HG03439 (cell line): ENCODE results near the gene VPS52.
A peak's percentile ranks its signal among the peaks of the same experiment; 100 is the strongest.

ENCODE experiments used
- ATAC-seq: cut with Tn5 transposase; IDR thresholded peaks from one replicate; pipeline ENCODE4 v1.9.1; 2021; ENCODE audit warnings: mild to moderate bottlenecking, moderate library complexity; ENCODE audit not compliant: unreplicated experiment

VPS52 gene

DNA sequence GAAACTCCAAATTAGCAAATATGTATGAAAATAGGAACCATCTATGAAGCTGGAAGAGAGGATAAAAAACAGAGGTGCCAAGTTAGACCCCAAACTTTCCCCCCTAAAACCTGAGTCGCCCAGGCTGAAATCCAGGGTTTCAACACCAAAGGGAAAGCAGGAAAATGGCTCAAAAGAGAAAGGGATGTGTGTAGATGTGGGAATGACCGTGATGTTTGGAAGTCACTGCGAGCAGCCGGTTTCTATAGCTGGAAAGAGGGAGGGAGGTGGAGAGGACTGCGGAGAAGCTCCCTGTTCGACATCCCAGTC lies 58.9 kb downstream of the VPS52 start:
- ATAC-seq: no peak

DNA sequence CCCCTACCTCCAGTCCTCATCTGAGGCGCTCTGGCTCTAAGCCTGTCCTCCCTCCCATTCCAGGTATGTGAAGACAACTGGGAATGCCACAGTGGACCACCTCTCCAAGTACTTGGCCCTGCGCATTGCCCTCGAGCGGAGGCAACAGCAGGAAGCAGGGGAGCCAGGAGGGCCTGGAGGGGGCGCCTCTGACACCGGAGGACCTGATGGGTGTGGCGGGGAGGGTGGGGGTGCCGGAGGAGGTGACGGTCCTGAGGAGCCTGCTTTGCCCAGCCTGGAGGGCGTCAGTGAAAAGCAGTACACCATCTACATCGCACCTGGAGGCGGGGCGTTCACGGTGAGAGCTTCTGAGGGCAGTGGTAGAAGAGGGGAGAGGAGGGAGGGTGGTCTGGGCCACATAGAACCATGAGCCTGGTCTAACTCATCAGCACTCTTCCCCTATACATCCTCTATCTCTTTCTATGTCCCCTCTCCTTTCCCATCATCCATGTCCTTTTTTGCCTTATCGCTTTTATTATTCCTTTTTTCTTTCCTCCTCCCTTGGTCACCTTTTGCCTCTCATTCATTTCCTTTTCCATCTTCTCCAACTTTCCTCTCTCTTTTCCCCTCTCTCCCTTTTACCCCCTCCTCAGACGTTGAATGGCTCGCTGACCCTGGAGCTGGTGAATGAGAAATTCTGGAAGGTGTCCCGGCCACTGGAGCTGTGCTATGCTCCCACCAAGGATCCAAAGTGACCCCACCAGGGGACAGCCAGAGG lies 59.8 kb downstream of the VPS52 start:
- no peak for ATAC-seq

DNA sequence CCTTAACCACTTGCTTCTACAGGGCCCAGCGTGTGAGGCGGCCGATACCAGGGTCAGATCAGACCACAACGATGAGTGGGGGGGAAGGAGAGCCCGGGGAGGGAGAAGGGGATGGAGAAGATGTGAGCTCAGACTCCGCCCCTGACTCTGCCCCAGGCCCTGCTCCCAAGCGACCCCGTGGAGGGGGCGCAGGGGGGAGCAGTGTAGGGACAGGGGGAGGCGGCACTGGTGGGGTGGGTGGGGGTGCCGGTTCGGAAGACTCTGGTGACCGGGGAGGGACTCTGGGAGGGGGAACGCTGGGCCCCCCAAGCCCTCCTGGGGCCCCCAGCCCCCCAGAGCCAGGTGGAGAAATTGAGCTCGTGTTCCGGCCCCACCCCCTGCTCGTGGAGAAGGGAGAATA lies 60.5 kb downstream of the VPS52 start:
- ATAC-seq: no peak

DNA sequence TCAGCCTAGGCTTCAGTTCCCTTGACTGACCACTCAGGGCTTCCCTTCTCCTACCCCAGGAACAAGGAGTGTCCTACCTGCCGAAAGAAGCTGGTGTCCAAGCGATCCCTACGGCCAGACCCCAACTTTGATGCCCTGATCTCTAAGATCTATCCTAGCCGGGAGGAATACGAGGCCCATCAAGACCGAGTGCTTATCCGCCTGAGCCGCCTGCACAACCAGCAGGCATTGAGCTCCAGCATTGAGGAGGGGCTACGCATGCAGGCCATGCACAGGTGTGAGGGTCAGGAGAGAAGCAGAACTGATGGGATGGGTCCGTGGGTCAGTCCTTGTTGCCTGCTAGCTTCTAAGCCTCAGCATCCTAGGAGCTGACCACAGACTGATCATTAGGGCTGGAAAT lies 61.8 kb downstream of the VPS52 start:
- ATAC-seq: no peak

DNA sequence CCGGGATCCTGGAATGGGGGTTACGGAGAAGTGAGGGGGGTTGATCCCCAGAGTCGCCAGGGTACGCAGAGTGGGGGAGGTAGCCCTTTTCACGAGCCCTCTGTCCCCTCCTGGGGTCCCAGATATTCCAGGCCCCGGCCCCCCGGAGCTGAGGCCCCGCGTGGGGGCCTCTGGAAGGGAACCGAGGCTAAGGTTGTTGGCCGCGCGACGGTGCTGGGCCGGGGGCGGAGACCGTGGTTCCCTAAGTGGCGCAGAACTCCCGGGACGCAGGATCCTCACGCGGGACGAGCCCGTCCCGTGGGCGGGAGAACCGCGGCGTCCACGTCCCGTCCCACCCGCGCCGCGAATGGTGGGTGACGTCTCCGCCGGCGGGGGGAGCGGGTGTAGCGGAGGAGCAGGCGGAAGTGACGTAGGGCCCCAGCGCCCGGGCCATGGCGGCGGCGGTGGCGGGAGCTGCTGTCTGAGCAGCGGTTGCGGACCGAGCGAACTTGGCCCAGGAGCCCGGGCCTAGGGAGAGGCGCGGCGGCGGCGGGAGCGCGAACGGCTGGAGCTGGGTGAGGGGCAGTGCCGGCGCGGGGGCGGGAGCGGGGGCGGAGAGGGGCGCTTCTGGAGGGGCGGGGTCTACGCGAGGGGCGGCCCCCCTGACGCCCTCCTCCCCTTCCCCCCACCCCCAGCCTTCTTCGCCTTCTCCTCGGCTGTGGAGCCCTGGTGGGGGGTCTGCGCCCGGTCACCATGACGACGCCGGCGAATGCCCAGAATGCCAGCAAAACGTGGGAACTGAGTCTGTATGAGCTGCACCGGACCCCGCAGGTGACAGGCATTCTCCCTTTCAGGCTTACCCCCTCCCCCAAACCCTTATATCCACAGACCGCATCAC lies 63.3 kb downstream of the VPS52 start, which contains the start of gene RING1:
TSS of gene RING1 (plus strand) at position 410 of the 877 bp plus-strand sequence. CDS start at position 733, 323 bp downstream.
- no peak for ATAC-seq

GRCh38 chr6:33207552-33208090 lies 64.1 kb downstream of the VPS52 start:
- ATAC-seq: no peak

DNA sequence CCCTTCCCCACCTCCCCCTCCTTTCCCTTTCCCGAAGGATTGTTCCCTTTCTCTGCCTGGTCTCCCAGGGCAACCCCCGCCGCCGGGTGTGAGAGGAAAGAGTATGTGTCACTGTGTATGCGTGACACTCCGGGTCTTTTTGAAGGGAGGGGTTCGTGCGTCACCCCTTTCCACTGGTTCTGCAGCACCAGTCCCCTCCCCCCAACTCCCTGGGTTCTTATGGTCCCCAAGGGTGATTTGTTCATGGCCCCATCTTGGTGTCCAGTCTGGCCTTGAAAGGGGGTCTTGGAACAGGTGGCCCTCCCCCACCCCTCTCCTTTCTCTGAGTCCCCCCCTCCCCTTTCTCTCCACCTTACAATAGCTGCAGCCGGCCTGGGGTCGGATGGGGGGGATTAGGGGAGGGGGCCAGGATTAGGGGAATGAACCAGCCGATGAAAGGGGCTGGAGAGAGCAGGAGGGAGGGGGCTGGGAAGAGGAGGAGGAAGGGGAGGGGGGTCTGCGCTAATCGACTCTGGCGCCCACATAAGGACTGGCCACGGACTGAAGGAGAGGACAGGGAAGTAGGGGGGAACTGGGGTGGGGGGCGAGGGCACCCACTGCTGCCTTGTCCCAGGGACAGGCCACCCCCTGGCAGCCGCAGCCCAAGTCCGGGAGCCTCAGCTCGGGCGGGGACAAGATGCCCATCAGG lies 64.7 kb downstream of the VPS52 start:
- no peak for ATAC-seq

DNA sequence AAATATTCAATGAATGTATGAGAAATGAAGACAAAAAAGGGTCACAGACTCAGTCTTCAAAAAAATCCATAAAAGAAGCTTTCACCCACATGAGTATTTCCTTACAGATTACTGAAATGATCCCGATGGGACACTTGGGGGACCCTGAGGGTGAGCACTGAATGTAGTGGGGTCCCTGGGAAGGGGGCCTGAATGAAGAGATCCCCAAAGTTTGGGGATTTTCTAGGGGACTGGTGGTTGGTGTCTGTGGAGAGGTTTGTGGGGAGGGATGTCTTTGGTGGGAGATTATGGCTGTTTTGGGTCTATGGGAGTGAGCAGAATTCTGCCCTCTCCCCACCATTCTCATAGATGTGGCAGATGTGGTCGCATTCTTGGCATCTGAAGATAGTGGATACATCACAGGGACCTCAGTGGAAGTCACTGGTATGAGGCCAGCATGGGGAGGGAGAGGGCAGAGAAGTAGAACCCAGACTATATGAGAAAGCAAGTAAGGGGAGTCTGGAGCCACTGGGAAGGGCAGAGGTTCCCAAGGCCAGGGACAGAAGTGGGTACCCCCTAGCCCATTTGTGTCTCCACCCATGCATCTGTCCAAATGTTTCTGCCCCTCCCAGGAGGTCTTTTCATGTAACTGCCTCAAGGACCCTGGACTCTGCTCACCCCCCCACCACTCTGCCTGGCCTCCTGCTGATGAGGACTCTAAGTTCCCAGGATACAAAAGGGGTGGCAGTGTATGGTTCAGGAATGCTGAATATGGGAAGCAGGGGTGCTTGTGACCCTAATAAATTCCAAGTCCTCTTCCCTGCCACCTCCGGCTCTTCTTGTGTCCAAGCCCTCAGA lies 65.4 kb downstream of the VPS52 start:
- ATAC-seq: no peak

DNA sequence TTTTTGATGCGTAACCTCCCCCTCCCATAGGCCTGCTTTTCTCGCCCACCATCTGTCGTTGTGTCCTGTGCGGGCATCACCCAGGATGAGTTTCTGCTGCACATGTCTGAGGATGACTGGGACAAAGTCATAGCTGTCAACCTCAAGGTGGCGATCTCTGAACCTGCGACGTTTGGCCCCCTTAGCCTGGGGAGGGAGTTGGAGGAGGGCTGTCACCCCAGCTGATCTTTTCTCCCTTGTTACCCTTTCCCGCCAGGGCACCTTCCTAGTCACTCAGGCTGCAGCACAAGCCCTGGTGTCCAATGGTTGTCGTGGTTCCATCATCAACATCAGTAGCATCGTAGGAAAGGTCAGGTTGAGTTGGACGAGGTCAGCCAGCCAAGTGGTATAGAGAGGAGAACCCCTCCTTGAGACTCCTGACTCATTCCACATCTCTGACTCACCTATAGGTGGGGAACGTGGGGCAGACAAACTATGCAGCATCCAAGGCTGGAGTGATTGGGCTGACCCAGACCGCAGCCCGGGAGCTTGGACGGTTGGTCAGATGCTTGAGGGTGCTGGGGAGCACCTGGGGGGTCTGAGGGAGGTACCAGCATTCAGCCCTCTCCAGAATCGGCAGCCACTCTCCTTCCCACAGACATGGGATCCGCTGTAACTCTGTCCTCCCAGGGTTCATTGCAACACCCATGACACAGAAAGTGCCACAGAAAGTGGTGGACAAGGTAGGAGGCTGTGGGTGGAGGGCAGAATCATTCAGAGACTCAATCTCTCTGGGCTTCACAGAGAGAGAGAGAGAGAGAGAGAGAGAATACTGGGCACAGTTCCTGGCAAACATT lies 66.3 kb downstream of the VPS52 start:
- ATAC-seq: no peak

DNA sequence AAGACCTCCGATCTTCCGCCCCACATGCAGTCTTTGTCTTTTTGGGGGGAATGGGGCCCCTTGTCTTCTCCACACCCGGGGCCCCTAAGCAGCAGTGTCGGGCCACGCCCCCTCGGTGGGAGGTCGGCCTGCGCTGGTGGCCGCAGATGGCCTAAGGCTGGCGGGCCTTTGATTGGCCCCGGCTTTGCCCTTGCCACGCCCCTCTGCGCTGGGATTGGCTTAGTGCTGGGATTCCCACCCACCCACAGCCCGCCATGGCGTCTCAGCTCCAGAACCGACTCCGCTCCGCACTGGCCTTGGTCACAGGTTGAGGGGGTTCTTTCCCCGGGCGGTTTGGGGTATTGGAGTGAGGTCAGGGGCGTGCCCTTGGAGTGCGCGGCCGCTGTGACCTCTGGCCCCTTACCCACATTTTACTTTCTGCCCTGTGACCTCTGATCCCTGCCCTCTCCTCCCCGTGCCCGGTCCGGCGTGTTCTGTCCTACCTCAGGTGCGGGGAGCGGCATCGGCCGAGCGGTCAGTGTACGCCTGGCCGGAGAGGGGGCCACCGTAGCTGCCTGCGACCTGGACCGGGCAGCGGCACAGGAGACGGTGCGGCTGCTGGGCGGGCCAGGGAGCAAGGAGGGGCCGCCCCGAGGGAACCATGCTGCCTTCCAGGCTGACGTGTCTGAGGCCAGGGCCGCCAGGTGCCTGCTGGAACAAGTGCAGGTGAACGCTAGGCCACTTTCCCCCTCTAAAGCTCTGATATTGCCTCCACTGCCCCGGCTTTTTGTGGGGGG lies 67.1 kb downstream of the VPS52 start, which contains the start of gene HSD17B8:
TSS of gene HSD17B8 (plus strand) at position 241 of the 776 bp plus-strand sequence. CDS start at position 255, 14 bp downstream.
- peak; percentile 37 for ATAC-seq

DNA sequence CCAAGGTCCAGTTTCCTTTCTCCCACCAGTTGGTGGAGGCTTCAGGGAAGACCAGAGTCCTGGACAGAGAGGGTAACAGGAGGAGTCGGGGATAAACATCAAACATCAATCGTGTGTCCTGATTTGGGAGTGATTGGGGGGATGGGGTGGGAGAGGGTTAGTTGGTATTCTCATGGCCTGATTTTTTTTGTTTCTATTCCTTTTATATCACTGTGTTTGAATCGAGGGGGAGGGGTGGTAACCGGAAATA lies 67.6 kb downstream of the VPS52 start:
- ATAC-seq: no peak

GRCh38 chr6:33203443-33204164 lies 68.1 kb downstream of the VPS52 start:
- ATAC-seq: no peak

- no peak for ATAC-seq
These were observed 68.9 kb downstream of the VPS52 start for GRCh38 chr6:33202799-33203198.

DNA sequence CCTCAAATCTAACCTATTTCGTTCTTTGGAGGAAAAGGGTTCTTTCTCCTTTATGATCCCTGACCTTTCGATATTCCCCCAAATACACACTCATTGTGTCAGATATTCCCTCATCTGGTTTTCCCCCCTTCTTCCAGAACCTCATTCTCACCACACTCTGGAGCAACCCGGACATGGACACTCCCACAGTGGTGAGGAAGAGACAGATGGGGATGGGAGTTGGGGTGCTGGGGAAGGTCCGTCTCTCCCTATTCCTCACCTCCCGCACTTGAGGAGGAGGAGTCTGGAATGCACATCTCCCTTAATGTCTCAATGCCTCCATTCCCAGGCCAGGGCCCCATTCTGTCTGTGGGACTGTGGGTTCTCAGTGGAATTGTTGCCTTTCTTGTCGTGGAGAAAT lies 69.7 kb downstream of the VPS52 start:
- ATAC-seq: no peak

DNA sequence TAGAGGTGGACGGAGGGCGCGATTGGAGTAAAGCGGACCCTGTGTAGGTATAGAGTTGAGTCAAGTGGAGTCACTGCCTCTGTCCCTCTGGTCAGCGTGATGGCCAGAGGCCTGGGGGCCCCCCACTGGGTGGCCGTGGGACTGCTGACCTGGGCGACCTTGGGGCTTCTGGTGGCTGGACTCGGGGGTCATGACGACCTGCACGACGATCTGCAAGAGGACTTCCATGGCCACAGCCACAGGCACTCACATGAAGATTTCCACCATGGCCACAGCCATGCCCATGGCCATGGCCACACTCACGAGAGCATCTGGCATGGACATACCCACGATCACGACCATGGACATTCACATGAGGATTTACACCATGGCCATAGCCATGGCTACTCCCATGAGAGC lies 70.5 kb downstream of the VPS52 start:
- ATAC-seq: no peak
